ENCODE data around the gene PTPN22. TPM values are rescaled to one million over a fixed set of nuclear protein-coding genes. Genes with fewer than 3 reads are reported as not detected.

PTPN22 gene
- polyA plus RNA-seq, 3 donors: 9.7 to 43.7 (median 29.7) TPM

DNA sequence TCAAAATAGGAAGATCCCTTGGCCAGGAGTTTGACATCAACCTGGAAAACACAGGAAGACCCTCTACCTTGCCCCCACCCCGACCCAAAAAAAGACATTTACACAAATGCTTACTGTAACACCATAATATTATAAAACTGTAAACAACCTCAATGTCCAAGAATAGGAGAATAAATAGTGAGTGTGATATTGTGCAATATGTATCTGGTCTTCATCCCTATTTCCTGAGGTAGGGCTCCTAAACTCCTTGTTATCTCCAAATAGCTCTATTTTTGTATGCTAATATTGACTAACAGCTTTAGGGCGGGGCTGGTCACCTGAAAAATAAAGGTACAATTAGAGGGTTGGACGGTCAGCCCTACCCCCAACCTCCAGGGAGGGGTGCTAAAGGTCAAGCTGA, 82.7 kb downstream of the PTPN22 start:
- Mint-ChIP-seq H3K36me3 (peaks cover 36 to 47% of the 10 kb centered on the region in 2 donors), H3K4me3 (no peak overlapping the region), H3K27me3 (ENCODE audit: low read depth in 3 of 3) (no peaks in the 10 kb centered on the region), H3K27ac (peak overlapping the region in 2 of 7 donors; percentile 5 to 16), H3K9me3 (no peaks in the 10 kb centered on the region), H3K4me1 (peaks cover 12% of the 10 kb centered on the region)
- Histone ChIP-seq H4K20me1 (ENCODE audit: insufficient read depth, low read length) (peaks cover 47% of the 10 kb centered on the region), H3K9me3 (replicated peaks in 1 of 2; ENCODE audit: control insufficient read depth in 1 of 2, insufficient read depth in 1 of 2, low read length in 2 of 2) (no peaks in the 10 kb centered on the region), H3K27ac (ENCODE audit: low read depth in 1 of 2, low read length in 2 of 2) (no peak overlapping the region), H3K4me1 (ENCODE audit: control insufficient read depth in 1 of 2, insufficient read depth in 2 of 2, low read length in 2 of 2) (peaks cover 9% of the 10 kb centered on the region in 2 donors), H2AFZ (ENCODE audit: insufficient read depth, low read depth, low read length, poor library complexity, severe bottlenecking) (no peak overlapping the region), H3K4me2 (replicated peaks; ENCODE audit: extremely low read depth, low read length, poor library complexity, severe bottlenecking) (no peak overlapping the region), H3K27me3 (ENCODE audit: control insufficient read depth in 2 of 2, insufficient read depth in 2 of 2, low read length in 2 of 2) (no peaks in the 10 kb centered on the region), H3K9ac (ENCODE audit: insufficient read depth, low read length, poor library complexity, severe bottlenecking) (no peak overlapping the region), H3K4me3 (replicated peaks in 1 of 3; ENCODE audit: low read depth in 2 of 3, low read length in 3 of 3) (no peak overlapping the region), H3K36me3 (replicated peaks in 1 of 2; ENCODE audit: control insufficient read depth in 1 of 2, insufficient read depth in 2 of 2, low read length in 2 of 2) (peaks cover 16 to 38% of the 10 kb centered on the region in 2 donors), H3K79me2 (ENCODE audit: insufficient read depth, low read length) (peaks cover 89% of the 10 kb centered on the region)
- WGBS (ENCODE audit: insufficient coverage): 100% methylated on average over 1 of the region's 3 CpGs
- DNase-seq: no peak
- intact Hi-C loops (cut with micrococcal nuclease): no loop called here
- TF ChIP-seq, protein P1, sequence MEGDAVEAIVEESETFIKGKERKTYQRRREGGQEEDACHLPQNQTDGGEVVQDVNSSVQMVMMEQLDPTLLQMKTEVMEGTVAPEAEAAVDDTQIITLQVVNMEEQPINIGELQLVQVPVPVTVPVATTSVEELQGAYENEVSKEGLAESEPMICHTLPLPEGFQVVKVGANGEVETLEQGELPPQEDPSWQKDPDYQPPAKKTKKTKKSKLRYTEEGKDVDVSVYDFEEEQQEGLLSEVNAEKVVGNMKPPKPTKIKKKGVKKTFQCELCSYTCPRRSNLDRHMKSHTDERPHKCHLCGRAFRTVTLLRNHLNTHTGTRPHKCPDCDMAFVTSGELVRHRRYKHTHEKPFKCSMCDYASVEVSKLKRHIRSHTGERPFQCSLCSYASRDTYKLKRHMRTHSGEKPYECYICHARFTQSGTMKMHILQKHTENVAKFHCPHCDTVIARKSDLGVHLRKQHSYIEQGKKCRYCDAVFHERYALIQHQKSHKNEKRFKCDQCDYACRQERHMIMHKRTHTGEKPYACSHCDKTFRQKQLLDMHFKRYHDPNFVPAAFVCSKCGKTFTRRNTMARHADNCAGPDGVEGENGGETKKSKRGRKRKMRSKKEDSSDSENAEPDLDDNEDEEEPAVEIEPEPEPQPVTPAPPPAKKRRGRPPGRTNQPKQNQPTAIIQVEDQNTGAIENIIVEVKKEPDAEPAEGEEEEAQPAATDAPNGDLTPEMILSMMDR (IDR thresholded peaks at IDR 0.05): no peak

DNA sequence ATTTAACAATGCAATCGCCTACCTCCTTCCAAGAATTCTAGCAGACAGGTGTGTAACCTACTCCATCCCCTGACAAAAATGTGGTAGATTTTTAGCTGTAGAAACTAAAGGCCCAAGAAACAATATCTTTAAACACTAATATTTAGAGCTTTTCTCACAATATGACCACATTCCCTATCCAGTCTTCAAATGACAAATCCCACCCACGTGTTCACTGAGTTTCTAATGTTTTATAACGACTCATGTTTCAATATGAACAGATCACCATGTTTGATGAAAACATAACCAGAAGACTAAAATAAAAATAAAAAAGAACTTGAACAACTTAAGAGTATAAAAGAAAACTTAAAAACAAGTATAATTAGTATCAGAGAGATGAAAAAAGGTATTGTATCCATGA, 83.8 kb downstream of the PTPN22 start:
- no peak overlapping the region for H3K27ac ChIP-seq (ENCODE audit: low read depth in 1 of 2, low read length in 2 of 2)
- no peak overlapping the region for H3K4me3 ChIP-seq (replicated peaks in 1 of 3; ENCODE audit: low read depth in 2 of 3, low read length in 3 of 3)
- DNase-seq: no peak
- no peaks in the 10 kb centered on the region for H3K9me3 Mint-ChIP-seq
- H3K4me1 ChIP-seq (ENCODE audit: control insufficient read depth in 1 of 2, insufficient read depth in 2 of 2, low read length in 2 of 2): peaks cover 20% of the 10 kb centered on the region in 2 donors
- peaks cover 10% of the 10 kb centered on the region for H3K4me1 Mint-ChIP-seq
- H3K27me3 Mint-ChIP-seq (ENCODE audit: low read depth in 3 of 3): no peaks in the 10 kb centered on the region
- H3K27me3 ChIP-seq (ENCODE audit: control insufficient read depth in 2 of 2, insufficient read depth in 2 of 2, low read length in 2 of 2): no peaks in the 10 kb centered on the region
- H3K79me2 ChIP-seq (ENCODE audit: insufficient read depth, low read length): peaks cover 84% of the 10 kb centered on the region
- peaks cover 29 to 40% of the 10 kb centered on the region in 2 donors for H3K36me3 Mint-ChIP-seq
- H4K20me1 ChIP-seq (ENCODE audit: insufficient read depth, low read length): peaks cover 46% of the 10 kb centered on the region
- intact Hi-C loops (cut with micrococcal nuclease): no loop called here
- H3K4me2 ChIP-seq (replicated peaks; ENCODE audit: extremely low read depth, low read length, poor library complexity, severe bottlenecking): no peak overlapping the region
- no peak overlapping the region for H2AFZ ChIP-seq (ENCODE audit: insufficient read depth, low read depth, low read length, poor library complexity, severe bottlenecking)
- no peaks in the 10 kb centered on the region for H3K9me3 ChIP-seq (replicated peaks in 1 of 2; ENCODE audit: control insufficient read depth in 1 of 2, insufficient read depth in 1 of 2, low read length in 2 of 2)
- H3K27ac Mint-ChIP-seq: no peak overlapping the region
- TF ChIP-seq, protein P1 (IDR thresholded peaks at IDR 0.05): no peak
- H3K4me3 Mint-ChIP-seq: no peak overlapping the region
- peaks cover 11 to 29% of the 10 kb centered on the region in 2 donors for H3K36me3 ChIP-seq (replicated peaks in 1 of 2; ENCODE audit: control insufficient read depth in 1 of 2, insufficient read depth in 2 of 2, low read length in 2 of 2)
- no peak overlapping the region for H3K9ac ChIP-seq (ENCODE audit: insufficient read depth, low read length, poor library complexity, severe bottlenecking)
- no CpG with 5 or more reads among the region's 3 CpGs for WGBS (ENCODE audit: insufficient coverage)

All from CD14-positive monocyte (primary cell).